Central memory CD4-positive, alpha-beta T cell (primary cell): Measurements from ENCODE around the gene ZNF667.
A peak's percentile ranks its signal among the peaks of the same experiment; 100 is the strongest.

Source experiments
- DNase-seq: peaks from one replicate; pipeline ENCODE4 v3.0.0; 2022
- total RNA-seq, 3 experiments: gene quantifications; one replicate each; lab custom pipeline; 2026; lab: John Stamatoyannopoulos, UW

Gene ZNF667
- 0.19 to 0.27 (median 0.21) reads per million in 3 experiments for total RNA-seq

DNA sequence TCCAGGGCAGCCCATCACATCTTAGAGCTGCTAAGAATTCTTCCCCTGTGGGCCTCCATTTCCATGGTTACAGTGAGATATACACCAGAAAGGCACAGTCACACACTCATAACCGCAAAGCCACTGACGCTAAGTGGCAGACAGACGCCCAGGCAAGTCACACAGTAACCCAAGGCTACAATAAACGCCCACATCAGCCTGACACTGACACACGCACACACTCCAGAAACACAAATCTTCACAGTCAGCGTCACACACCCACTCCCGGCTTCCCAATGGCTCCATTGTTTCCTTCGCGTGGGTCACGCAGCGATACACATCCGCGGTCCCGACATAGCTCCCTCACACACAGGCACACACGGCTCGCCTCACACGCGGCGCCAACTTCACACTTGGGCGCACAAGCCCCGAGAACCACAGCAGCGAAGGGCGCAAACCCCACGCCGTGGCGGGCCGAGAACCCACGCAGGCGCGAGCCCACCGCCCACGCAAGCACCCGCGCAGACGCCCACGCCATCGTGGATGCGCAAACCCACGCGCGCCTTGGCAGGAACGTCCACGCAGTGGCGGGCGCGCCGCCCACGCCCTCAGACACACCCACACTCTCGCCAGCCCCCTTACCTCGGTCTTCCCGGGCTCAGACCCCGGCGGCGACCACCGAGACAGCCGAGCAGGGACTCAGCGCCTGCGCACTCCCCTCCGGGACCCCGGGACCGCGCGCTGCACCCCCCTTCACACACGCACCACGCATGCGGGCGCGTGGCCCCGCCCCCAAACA, at the start of gene ZNF667:
Gene ZNF667 (minus strand): TSS at position 695 of the 778 bp plus-strand sequence. CDS start 14,975 bp downstream, outside the sequence.
- DNase-seq = peak; percentile 23

DNA sequence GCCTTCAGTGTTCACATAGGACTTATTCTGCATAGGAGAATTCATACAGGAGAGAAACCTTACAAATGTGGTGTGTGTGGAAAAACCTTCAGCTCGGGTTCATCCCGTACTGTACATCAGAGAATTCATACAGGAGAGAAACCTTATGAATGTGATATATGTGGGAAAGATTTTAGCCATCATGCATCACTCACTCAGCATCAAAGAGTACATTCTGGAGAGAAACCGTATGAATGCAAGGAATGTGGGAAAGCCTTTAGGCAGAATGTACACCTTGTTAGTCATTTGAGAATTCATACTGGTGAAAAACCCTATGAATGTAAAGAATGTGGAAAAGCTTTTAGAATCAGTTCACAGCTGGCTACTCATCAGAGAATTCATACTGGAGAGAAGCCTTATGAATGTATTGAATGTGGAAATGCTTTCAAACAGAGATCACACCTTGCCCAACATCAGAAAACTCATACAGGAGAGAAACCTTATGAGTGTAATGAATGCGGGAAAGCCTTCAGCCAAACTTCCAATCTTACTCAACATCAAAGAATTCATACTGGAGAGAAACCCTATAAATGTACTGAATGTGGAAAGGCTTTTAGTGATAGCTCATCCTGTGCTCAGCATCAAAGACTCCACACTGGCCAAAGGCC, 48.2 kb upstream of the ZNF667 start:
- no peak for DNase-seq

GRCh38 chr19:56508290-56508778, 31.2 kb upstream of the ZNF667 start:
- no peak for DNase-seq

GRCh38 chr19:56507446-56508289, 30.5 kb upstream of the ZNF667 start, which contains the start of gene ZNF471:
TSS of gene ZNF471 (plus strand) at chr19:56507855. CDS start at chr19:56511572, 3,717 bp downstream.
- DNase-seq = peak; percentile 79

- DNase-seq = no peak
Observed at GRCh38 chr19:56504581-56504980, 27.4 kb upstream of the ZNF667 start.

DNA sequence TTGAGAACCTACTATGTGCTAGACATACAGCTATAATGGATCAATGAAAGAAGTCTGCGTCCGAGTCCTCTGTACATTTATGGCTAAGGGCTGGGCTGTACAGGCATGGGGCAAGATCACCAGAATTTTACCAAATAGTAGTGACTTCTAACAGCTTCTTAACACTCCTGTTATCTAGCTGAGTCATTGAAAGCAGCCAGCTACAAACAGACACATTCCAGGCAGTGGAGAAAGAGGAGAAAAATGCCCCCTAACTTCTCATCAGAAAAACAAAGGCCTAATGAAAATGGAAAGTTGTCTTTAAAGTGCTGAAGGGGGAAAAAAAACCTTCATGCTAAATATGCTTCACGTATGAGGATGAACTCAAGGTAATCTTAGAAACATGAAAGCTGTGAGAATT, 14.3 kb upstream of the ZNF667 start:
- no peak for DNase-seq

DNA sequence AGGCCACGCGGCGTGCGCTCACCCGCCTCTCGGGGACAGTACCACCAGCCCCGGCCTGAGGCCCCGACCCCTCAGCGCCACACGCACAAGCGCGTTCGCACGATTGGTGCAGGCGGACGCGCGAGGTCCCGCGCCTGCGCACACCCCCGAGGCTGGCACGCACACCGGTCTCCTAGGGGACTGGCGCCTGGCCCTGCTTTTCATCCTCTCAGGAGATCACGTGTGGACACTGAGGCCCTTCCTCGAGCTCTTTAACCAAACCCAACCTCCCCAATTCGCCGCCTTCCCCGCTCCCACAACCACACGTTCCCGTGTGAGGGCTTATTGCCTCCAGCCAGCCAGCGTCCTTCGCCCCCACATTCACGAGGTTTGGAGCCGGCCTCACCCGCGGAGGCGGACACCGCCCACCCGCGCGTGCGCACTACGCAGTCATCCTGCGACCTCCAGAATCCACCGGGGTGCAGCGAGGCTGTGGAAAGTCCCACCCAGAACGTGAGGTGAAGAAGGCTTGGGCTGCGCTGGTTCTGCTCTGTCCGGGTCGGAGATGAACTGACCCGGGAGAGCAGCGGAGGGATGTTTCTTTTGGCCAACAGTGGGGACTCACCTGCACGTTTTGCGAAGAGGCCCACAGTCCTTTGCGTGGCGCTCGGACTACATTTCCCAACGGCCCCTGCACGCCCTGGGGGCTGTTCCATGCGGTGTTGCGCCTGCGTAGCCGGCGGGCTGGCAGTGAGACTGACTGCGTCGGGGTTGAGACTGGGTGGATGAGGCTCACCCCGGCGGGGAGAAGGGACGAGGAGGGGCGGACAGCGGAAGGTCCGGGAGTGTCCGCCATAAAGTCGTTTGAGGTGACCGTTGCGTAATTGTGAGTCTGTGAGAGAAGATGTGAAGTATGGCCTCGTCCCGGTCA, 539 bp upstream of the ZNF667 start:
- peak; percentile 36 for DNase-seq

- DNase-seq = no peak
Observed at GRCh38 chr19:56476093-56476492, 1.1 kb downstream of the ZNF667 start.

GRCh38 chr19:56474308-56474707, 2.8 kb downstream of the ZNF667 start:
- no peak for DNase-seq

DNA sequence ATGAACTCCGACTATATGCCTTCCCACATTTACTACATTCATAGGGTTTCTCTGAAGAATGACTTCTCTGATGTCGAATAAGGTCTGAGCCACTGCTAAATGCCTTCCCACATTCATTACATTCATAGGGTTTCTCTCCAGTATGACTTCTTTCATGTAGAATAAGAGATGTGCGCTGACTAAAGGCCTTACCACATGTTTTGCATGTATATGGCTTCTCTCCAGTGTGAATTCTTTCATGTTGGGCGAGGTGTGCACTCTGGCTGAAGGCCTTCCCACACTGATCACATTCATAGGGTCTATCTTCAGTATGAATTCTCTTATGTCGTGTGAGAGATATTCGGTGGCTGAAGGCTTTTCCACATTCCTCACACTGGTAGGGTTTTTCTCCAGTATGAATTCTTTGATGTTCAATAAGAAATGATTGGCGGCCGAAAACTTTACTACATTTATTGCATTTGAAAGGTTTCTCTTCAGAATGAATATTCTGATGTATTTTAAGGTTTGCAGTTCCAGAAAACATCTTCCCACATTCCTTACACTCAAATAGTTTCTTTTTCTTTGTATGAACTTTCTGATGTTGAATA, 35.8 kb downstream of the ZNF667 start:
- no peak for DNase-seq

DNA sequence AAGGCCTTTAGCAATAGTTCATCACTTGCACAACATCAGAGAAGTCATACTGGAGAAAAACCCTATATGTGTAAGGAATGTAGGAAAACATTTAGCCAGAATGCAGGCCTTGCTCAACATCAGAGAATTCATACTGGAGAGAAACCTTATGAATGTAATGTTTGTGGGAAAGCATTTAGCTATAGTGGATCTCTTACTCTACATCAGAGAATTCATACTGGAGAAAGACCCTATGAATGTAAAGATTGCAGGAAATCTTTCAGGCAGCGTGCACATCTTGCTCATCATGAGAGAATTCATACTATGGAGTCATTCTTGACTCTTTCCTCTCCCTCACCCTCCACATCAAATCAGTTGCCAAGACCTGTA, 53.2 kb downstream of the ZNF667 start:
- no peak for DNase-seq

GRCh38 chr19:56423276-56423984, 53.7 kb downstream of the ZNF667 start:
- no peak for DNase-seq

- DNase-seq = no peak
Observed at GRCh38 chr19:56405062-56405461, 72.1 kb downstream of the ZNF667 start.

DNA sequence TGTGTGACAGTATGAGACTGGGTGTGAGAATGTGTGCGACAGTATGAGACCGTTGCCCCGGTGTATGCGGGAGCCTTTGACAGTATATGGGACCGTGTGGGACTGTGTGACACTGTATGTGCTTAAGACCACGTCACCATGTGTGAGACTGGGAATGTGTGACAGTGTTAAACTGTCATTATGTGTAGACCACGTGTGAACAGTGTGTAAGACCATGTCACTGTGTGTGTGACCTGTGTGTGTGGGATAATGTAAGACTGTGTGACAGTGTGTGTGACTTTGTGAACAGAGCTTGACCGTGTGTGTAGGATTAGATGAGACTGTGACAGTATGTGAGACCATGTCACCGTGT, 72.5 kb downstream of the ZNF667 start:
- DNase-seq = no peak

DNA sequence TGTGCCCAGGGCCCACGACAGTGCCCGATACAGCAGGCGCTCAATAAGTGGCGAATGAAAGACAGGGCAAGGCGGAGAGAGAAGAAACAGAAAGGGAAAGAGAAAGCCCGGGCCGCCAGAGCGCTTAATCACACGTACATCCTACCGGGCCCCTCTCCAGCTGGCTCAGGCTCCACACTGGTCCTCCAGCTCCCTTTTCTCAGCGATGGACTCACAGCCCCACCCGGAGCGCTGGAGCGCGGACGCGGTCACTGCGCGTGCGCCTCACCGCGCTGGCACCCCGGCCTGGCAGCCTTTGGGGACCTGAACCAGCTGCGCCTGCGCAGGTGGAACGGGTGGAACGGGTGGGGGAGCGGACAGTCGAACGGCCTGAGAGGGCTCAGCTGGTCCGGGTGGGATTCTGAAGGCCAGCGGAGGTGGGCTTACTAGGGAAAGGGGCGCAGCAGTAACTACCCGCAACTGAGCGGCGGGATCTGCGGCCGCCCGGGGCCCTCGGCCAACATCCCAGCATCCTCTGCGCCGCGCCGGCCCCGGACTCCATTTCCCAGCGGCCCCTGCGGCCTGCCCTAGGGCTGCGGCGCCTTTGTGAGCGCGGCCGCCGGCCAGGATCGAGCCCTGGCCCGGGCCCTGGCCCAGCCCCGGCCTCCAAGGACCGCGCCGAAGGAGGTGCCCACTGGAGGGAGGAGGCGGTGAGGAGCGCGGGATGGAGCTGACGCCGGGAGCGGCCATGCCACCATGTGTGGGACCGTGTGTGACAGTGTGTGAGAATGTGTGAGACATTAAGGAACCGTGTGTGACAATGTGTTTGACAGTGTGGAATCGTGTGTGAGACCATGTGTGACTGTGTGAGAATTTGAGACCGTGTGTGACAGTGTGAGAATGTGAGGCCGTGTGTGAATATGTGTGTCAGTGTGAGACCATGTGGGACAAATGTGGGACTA, 73.1 kb downstream of the ZNF667 start, which contains the start of gene ZNF583:
Gene ZNF583 (plus strand): TSS at position 569 of the 941 bp plus-strand sequence. CDS start 2,783 bp downstream, outside the sequence.
- peak; percentile 90 for DNase-seq

DNA sequence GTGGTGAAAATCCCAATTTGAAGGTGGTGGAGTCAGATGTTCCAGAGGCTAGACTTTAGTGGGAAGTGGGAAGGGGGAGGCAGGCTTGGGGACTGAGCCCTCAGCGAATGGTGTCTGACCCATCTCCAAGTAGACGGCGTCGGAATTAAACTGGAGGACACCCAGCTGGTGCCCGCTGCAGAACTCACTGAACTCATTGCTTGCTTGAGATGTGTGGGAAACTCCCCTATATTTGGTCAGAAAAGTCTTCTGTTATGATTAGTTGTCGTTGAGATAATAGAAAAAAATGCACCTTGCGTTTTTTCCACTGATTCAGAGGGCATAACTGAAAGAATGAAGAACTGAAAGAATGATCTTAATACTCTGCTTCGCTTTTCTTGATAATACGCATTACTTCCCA, 73.9 kb downstream of the ZNF667 start:
- DNase-seq = no peak

- DNase-seq = no peak
Observed at GRCh38 chr19:56400485-56400884, 76.7 kb downstream of the ZNF667 start.

- no peak for DNase-seq
Observed at GRCh38 chr19:56398809-56399208, 78.3 kb downstream of the ZNF667 start.
